Right lobe of liver (tissue), 4 donors: ENCODE measurements around the gene ZNF599.

Source experiments
- CTCF ChIP-seq, 4 donors: fragments of 200-600 bp in 3 of 4; fragments of 450-650 bp in 1 of 4; IDR thresholded peaks; one replicate each; pipeline versions ENCODE4 v1.5.1 to v1.8.0; 2016 to 2022; ENCODE audit warnings: antibody characterized with exemption in 4 of 4, mild to moderate bottlenecking in 2 of 4
- POLR2A ChIP-seq: fragments of 450-650 bp; IDR thresholded peaks from one replicate; pipeline ENCODE4 v1.6.1; 2017; ENCODE audit warnings: antibody characterized with exemption, mild to moderate bottlenecking
- donor health status: DM: no; HTN: no; CAD: no.
- donor health status: DM: no; HTN: no; CAD: no.
- donor health status: DM: no; HTN: yes; CAD: no.

- TF ChIP-seq CTCF (IDR thresholded peaks at IDR 0.05) (no peak), POLR2A (no peak)
Observed at GRCh38 chr19:34766386-34766785, 6.6 kb downstream of the ZNF599 start.
